GM12801 (cell line): ENCODE results near the gene RPL12.

ENCODE experiments used
- TF ChIP-seq, protein P1 (sequence below): IDR thresholded peaks from one replicate; pipeline ENCODE4 v1.5.1; 2011; ENCODE audit warnings: control low read depth; ENCODE audit not compliant: insufficient read length; ENCODE audit errors: extremely low read depth

RPL12 gene

DNA sequence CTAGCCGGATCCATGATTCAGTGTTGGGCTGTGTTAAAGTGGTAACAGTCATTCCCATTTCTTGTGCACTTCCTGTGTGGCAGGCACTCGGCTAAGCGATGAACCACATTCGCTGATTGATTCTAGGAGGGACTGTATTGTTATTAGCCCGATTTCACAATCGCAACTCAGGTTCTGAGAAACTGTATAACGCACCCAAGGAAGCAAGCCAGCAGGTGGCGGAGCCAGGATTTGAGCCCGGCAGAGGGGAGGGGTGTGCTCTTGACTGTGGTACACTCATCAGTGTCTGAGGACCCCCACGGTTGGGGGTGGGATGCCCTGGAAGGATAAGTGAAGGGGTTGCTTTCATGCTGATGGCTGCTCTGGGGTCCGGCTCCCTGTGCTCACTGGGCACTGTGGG is 34.8 kb upstream of the RPL12 start:
- TF ChIP-seq, protein P1, sequence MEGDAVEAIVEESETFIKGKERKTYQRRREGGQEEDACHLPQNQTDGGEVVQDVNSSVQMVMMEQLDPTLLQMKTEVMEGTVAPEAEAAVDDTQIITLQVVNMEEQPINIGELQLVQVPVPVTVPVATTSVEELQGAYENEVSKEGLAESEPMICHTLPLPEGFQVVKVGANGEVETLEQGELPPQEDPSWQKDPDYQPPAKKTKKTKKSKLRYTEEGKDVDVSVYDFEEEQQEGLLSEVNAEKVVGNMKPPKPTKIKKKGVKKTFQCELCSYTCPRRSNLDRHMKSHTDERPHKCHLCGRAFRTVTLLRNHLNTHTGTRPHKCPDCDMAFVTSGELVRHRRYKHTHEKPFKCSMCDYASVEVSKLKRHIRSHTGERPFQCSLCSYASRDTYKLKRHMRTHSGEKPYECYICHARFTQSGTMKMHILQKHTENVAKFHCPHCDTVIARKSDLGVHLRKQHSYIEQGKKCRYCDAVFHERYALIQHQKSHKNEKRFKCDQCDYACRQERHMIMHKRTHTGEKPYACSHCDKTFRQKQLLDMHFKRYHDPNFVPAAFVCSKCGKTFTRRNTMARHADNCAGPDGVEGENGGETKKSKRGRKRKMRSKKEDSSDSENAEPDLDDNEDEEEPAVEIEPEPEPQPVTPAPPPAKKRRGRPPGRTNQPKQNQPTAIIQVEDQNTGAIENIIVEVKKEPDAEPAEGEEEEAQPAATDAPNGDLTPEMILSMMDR, result no peak

DNA sequence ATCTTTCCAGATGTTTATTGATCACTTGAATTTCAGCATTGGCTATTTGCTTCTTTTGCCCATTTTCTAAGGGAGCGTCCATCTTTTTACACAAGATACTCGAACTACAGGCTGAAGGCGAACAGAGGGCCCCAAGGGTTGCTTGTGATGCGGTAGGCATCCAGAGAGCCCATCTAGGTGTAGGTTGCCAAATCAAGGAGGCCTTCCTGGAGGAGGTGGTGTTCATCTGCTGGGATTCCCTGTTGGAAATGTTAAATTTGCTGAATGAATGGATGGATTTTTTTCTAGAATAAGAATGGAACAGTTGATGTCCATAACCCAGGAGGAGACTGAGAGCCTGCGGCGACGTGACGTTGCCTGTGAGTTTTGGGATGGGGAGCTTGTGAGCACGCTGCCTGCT is 31.5 kb upstream of the RPL12 start:
- TF ChIP-seq, protein P1, result no peak

DNA sequence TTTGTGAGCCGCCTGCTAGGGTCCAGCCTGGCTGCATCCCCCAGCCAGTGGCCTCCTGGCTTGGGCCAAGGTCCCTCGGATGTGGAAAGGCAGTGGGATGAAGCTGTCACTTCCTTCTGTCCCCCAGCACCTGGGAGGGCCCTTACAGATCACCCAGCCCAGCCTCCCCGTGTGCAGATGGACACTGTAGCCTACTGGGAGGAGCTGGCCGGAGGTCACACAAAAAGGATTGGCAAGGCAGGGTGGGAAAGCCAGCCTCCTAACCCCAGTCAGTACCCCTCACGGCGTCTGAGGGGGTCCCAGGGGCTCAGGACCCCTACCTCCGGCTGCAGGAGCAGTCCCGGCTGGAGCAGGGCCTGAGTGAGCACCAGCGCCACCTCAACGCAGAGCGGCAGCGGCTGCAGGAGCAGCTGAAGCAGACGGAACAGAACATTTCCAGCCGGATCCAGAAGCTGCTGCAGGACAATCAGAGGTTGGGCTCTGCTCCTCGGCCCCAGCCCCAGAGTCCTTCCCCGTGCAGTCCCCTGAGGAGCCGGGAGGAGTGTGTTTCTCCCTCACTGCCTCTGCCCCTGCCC is 28.4 kb upstream of the RPL12 start:
- TF ChIP-seq, protein P1, result no peak

DNA sequence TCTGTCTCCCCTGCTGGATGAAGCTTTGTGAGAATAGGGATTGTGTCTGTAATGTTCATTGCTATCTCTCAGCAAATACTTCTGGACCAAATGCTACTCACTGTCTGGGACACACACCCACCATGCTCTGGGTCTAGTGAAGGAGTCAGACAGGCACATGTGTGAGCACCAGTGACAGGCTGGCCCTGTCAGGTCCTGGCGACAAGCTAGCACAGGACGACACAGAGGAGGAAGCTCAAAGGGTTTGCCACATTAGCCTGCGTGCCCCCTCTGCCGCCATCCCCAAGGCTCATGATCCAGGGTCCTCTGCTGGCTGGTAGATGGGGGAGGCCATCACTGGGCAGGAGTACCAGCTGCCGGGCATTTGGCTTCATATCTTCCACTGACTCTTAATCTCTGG is 23.4 kb upstream of the RPL12 start:
- TF ChIP-seq, protein P1, result no peak

DNA sequence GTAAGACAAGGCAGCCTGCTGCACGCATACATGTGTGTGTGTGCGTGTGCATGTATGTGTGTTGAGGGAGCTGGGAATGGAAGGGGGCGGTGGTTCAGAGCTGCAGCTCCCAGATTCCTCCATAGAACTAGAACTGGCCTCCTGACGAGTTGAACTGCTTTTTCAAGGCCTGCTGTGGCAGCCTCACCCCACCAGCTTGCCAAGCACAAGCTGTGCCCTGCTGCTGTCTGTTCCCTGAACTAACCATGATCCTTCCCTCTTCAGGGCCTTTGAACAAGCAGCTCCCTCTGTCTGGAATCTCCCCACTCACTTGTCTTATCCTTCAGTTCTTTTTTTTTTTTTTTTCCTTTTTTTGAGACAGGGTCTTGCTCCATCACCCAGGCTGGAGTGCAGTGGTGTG is 22.7 kb upstream of the RPL12 start:
- TF ChIP-seq, protein P1, result no peak

DNA sequence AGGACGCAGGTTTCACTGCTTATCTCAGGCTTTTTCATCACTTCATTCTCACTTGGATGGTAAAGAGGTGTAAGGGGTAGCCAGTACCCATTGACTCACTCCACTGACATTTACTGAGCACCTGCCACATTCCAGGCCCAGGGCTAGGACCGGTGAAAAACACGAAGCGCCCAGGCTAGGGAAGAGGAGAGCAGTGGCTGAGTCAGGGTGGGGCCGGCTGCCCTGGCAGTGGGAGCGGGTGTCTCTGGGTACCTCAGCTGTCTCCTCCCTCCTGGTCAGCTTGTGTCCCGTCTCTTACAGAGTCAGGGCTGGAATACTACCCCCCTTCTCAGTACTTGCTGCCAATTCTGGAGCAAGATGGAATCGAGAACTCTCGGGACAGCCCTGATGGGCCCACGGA is 22.3 kb upstream of the RPL12 start:
- TF ChIP-seq, protein P1, result no peak

DNA sequence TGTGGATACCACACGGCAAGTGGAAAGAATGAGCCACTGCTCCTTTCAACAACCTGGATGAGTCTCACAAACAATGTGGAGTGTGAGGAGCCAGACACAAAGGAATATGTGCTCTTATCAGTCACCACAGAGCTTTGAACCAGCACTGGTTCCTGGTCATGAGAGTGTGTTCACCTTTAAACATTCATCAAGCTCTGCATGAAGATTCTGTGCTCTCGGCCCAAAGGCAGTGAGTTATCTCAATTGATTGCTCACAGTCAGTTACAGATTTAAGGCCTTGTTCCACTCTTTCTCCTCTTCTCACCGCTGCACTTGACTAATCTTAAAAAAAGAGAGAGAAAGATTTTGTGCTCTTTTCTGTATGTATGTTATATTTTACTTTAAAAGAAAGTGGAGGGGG is 19.5 kb upstream of the RPL12 start:
- TF ChIP-seq, protein P1, result no peak
